OCI-LY1 (cell line): ENCODE results near the gene TCEAL9.
"Not testable (repeated sequence)": the region's sequence is repeated elsewhere in the genome, so short reads cannot be mapped to it uniquely, and the experiment has no call there.

Experiments used
- H2AFZ ChIP-seq: fragments of 200-600 bp; sonication (generic), shearing (Covaris generic); 2 replicates; pipeline ENCODE4 v1.6.0; 2014; ENCODE audit warnings: antibody characterized with exemption, mild to moderate bottlenecking, low read length
- H3F3A ChIP-seq: fragments of 200-600 bp; sonication (generic), shearing (Covaris generic); 2 replicates; pipeline ENCODE4 v1.6.0; 2014; ENCODE audit warnings: mild to moderate bottlenecking, antibody characterized with exemption, low read length, moderate library complexity; ENCODE audit not compliant: insufficient read depth
- H3K27ac ChIP-seq: fragments of 200-600 bp; sonication (generic); 2 replicates; pipeline ENCODE4 v1.5.1; 2014; ENCODE audit warnings: low read length, mixed run types, mild to moderate bottlenecking, low read depth; ENCODE audit not compliant: poor library complexity, severe bottlenecking
- H3K27me3 ChIP-seq: fragments of 200-600 bp; sonication (generic); 2 replicates; pipeline ENCODE4 v1.6.0; 2014; ENCODE audit warnings: antibody characterized with exemption, mild to moderate bottlenecking, low read length, moderate library complexity; ENCODE audit not compliant: insufficient read depth
- H3K36me3 ChIP-seq: fragments of 200-600 bp; sonication (generic); 2 replicates; pipeline ENCODE4 v1.6.1; 2014; ENCODE audit warnings: mild to moderate bottlenecking, antibody characterized with exemption, low read length, moderate library complexity, mixed read lengths; ENCODE audit not compliant: insufficient read depth
- H3K4me1 ChIP-seq: fragments of 200-600 bp; sonication (generic); 2 replicates; pipeline ENCODE4 v1.5.1; 2014; ENCODE audit warnings: mild to moderate bottlenecking, low read length, moderate library complexity; ENCODE audit not compliant: insufficient read depth, severe bottlenecking
- H3K4me2 ChIP-seq: fragments of 200-600 bp; sonication (generic), shearing (Covaris generic); 2 replicates; pipeline ENCODE4 v1.6.1; 2014; ENCODE audit warnings: low read length
- H3K4me3 ChIP-seq: fragments of 200-600 bp; sonication (generic); 2 replicates; pipeline ENCODE4 v1.5.1; 2014; ENCODE audit warnings: low read length, low read depth, mild to moderate bottlenecking, mixed read lengths; ENCODE audit not compliant: poor library complexity, severe bottlenecking
- H3K79me2 ChIP-seq: fragments of 200-600 bp; shearing (Covaris generic); 2 replicates; pipeline ENCODE4 v1.6.1; 2016; ENCODE audit warnings: mixed run types, low read length, mixed read lengths; ENCODE audit not compliant: insufficient read depth
- H3K9ac ChIP-seq: fragments of 200-600 bp; sonication (generic), shearing (Covaris generic); 2 replicates; pipeline ENCODE4 v1.6.1; 2014; ENCODE audit warnings: mild to moderate bottlenecking, low read length, mixed read lengths
- H3K9me2 ChIP-seq: fragments of 200-600 bp; sonication (generic), shearing (Covaris generic); 2 replicates; pipeline ENCODE4 v1.6.1; 2014; ENCODE audit warnings: low read depth, mild to moderate bottlenecking, low read length, mixed read lengths
- H3K9me3 ChIP-seq: fragments of 200-600 bp; shearing (Covaris generic); 2 replicates; pipeline ENCODE4 v1.6.1; 2014; ENCODE audit warnings: low read length, mixed read lengths
- H4K20me1 ChIP-seq: fragments of 200-600 bp; sonication (generic), shearing (Covaris generic); 2 replicates; pipeline ENCODE4 v1.6.0; 2016; ENCODE audit warnings: mild to moderate bottlenecking, low read length; ENCODE audit not compliant: insufficient read depth
- CTCF ChIP-seq: fragments of 200-600 bp; sonication (generic), shearing (Covaris generic); IDR thresholded peaks from 2 replicates; pipeline ENCODE4 v1.5.1; 2017; ENCODE audit warnings: mild to moderate bottlenecking, antibody characterized with exemption, low read length, moderate library complexity, mixed read lengths
- EZH2 ChIP-seq: fragments of 200-600 bp; sonication (generic), shearing (Covaris generic); IDR thresholded peaks from 2 replicates; pipeline ENCODE4 v1.8.0; 2017; ENCODE audit warnings: borderline replicate concordance, mixed run types, mild to moderate bottlenecking, antibody characterized with exemption, low read length, moderate library complexity, mixed read lengths

TCEAL9 gene

GRCh38 chrX:103384672-103385071 lies 28.4 kb downstream of the TCEAL9 start:
- Histone ChIP-seq H3K4me3 (no peak overlapping the region), H3K9ac (no peak overlapping the region), H3K4me1 (no peaks in the 10 kb centered on the region), H3K27ac (no peak overlapping the region), H3F3A (no peaks in the 10 kb centered on the region), H2AFZ (no peak overlapping the region), H3K9me2 (no peaks in the 10 kb centered on the region), H3K79me2 (no peaks in the 10 kb centered on the region), H3K27me3 (no peaks in the 10 kb centered on the region), H3K9me3 (no peaks in the 10 kb centered on the region), H3K36me3 (no peaks in the 10 kb centered on the region), H3K4me2 (no peak overlapping the region), H4K20me1 (no peaks in the 10 kb centered on the region)
- TF ChIP-seq EZH2 (no peak), CTCF (no peak)

GRCh38 chrX:103385283-103385830 lies 29.1 kb downstream of the TCEAL9 start:
- H3K4me1 ChIP-seq, H3K9ac ChIP-seq, H3K4me2 ChIP-seq, H3K79me2 ChIP-seq, H4K20me1 ChIP-seq, H3K9me3 ChIP-seq, H3K27me3 ChIP-seq, H3F3A ChIP-seq, H3K27ac ChIP-seq, H3K4me3 ChIP-seq, H3K9me2 ChIP-seq, H2AFZ ChIP-seq, H3K36me3 ChIP-seq: not testable (repeated sequence)

- no peaks in the 10 kb centered on the region for H3K79me2 ChIP-seq
- no peaks in the 10 kb centered on the region for H3F3A ChIP-seq
- H3K4me3 ChIP-seq, result no peak overlapping the region
- H4K20me1 ChIP-seq, result no peaks in the 10 kb centered on the region
- H3K9me2 ChIP-seq, result no peaks in the 10 kb centered on the region
- H3K4me1 ChIP-seq, result no peaks in the 10 kb centered on the region
- H3K4me2 ChIP-seq, result no peak overlapping the region
- no peak overlapping the region for H3K9ac ChIP-seq
- H3K27me3 ChIP-seq, result no peaks in the 10 kb centered on the region
- TF ChIP-seq EZH2 (no peak), CTCF (no peak)
- no peak overlapping the region for H2AFZ ChIP-seq
- H3K36me3 ChIP-seq, result no peaks in the 10 kb centered on the region
- no peak overlapping the region for H3K27ac ChIP-seq
- H3K9me3 ChIP-seq, result no peaks in the 10 kb centered on the region
Observed at GRCh38 chrX:103386332-103386731, 30.0 kb downstream of the TCEAL9 start.

DNA sequence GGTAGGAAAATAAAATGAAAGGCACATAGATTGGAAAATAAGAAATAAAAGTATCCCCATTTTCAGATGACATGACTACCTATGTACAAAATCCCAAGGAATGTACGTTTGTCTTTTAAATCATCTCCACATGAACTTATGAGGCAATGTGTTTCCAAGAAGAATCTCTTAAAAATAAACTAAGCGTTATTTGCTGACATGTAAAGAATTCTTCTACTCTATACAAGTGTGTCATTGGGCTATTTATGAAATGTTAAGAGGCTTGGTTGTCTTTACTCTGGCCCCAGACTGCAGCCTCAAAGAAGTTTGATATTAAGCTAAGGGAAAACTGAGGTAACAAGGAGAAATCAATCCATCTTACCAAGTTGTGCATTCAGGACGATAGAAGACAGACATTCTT lies 37.2 kb downstream of the TCEAL9 start:
- Histone ChIP-seq H2AFZ (no peak overlapping the region), H3K27ac (no peak overlapping the region), H3K4me3 (no peak overlapping the region), H4K20me1 (no peaks in the 10 kb centered on the region), H3K4me2 (no peak overlapping the region), H3K9ac (no peak overlapping the region), H3F3A (no peaks in the 10 kb centered on the region), H3K36me3 (no peaks in the 10 kb centered on the region), H3K4me1 (no peaks in the 10 kb centered on the region), H3K9me2 (no peaks in the 10 kb centered on the region), H3K79me2 (no peaks in the 10 kb centered on the region), H3K9me3 (no peaks in the 10 kb centered on the region), H3K27me3 (no peaks in the 10 kb centered on the region)
- TF ChIP-seq CTCF (no peak), EZH2 (no peak)
